HG03571 (cell line): ENCODE data around the gene SPAG5.
"Not testable (repeated sequence)": the region's sequence is repeated elsewhere in the genome, so short reads cannot be mapped to it uniquely, and the experiment has no call there.

Source experiments
- ATAC-seq: cut with Tn5 transposase; IDR thresholded peaks from one replicate; pipeline ENCODE4 v1.9.1; 2021; ENCODE audit not compliant: unreplicated experiment

The SPAG5 gene

DNA sequence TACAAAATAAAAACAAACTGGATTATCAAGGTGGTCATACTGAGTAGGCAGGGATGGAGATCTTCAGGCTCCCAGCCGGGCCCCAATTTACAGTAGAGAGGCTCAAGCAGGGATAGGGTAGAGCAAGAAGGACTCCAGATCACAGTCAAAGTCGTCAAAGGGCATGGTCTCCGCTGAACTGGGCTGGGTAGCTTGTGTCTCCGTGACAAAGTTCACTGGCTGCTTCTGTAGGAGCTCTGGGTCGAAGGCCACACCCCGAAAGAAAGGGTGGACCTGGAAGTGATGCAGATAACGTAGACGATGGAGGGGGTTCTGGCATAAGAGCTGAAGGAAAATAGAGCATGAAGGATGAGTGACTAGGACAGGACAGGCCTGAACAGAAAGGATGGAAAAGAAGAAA lies 11.6 kb upstream of the SPAG5 start:
- ATAC-seq, result no peak

DNA sequence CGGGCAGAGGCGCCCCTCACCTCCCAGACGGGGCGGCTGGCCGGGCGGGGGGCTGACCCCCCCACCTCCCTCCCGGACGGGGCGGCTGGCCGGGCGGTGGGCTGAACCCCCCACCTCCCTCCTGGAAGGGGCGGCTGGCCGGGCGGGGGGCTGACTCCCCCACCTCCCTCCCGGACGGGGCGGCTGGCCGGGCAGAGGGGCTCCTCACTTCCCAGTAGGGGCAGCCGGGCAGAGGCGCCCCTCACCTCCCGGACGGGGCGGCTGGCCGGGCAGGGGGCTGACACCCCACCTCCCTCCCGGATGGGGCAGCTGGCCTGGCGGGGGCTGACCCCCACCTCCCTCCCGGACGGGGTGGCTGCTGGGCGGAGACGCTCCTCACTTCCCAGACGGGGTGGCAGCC lies 5.2 kb upstream of the SPAG5 start:
- not testable (repeated sequence) for ATAC-seq

DNA sequence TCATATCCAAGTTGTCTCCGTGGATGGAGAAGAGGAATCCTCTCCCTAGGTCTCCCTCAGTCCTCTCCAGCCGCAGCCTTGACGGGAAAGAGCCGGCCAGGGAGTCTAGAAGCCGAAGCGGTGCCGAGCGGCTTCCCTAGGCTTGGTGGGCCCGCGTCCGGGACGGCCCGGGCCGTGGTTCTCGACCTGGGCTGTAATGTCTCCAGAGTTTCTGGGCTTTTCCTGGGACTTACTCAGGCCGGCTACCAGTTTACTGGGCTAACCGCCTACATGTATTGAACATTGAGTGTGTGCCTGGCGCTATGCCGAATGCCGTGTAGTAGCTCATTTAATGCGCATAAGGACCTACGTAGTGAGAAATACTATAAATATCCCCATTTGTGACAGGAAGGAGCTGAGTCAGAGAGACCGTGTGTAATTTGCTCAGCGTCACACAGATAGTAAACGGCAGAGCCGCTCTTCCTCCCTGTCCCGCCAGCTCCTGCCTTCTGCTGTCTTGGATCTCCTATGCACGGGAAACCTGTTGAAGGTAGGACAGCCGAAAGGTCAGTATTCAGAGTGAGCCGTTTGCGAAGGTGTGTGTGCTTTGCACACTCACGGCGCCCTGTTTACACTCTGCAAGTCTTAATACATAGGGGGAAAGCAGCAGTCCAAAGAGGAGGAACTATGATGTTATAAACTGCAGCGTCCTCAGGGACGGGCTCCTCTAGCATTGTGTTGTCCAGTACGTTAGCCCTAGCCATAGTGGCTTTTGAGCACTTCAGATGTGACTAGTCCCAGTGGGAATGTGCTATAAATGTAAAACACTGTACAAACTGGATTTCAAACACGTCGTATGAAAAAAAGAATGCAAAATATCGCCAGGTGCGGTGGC lies 723 bp upstream of the SPAG5 start:
- ATAC-seq, result peak; percentile 45

DNA sequence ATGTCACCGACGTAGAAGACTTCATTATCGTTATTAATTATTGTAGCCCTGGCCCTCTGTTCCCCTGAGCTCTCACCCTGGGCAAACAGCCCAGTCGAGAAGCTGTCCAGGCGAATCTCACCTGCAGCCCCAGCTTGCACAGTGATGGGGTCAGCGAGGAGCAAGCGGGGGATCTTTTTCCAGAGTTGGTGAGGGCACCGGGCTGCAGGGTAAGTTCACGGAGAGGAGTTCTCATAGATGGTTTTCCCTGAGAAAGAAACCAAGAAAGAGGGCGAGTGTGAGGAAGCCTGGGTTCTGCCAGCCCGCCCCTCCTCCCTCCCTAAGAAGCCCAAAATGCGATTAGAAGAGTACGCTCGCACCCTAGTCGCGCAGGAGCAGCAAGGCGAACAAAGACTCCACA lies 436 bp downstream of the SPAG5 start:
- ATAC-seq, result no peak

DNA sequence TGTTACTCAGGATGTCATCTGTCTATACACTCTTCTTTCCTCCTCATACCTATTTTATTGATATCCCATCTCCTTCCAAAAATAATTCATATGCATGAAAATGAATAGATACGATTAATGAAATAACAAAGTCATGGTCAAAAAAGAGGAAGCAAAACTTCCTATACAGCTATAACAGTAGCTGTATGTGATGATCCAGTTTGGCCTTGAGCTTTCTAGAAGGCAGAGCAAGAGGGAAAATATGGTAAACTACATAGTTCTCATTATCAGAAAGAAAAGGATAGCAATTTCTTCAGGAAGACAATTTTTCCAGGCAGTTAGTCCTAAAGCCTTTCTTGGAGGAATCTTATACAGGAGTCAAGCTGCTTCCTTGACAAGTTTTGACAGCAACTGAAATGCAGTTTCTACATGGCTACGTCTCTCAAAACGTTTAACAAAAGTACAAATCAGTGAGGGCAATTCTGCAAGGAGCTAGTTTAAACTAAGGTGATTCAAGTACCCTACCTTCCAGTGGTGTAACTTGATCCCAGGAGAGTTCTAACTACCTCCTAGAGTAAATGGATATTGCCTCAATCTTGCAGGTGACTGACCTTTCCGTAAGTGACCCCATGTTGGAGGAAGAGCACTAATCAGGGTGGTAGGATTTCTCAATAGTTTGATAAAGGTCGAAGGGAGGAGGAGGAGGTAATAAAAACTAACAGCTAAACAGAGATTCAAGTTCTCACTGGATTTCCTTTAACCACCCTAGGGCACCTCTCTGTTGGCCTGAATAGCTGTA lies 1.0 kb downstream of the SPAG5 start:
- no peak for ATAC-seq

DNA sequence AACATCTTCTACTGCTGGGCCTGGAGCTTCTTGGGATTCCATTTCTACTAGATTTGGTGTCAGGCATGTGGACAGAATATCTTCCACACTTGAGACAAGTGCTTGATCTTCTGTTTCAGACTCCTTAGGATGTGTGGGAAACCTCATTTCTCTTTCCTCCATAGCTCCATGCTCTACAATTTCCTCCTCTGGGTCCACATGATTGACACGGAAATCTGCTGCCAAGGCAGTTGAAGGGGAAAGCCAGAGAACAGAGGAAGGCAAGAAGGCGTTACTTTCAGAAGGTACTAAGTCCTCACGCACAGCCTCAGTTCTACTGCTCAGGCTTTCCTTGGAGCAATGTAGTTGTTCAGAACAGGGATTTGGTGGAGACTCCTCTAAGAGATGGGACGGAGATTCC lies 6.6 kb downstream of the SPAG5 start:
- ATAC-seq, result no peak

DNA sequence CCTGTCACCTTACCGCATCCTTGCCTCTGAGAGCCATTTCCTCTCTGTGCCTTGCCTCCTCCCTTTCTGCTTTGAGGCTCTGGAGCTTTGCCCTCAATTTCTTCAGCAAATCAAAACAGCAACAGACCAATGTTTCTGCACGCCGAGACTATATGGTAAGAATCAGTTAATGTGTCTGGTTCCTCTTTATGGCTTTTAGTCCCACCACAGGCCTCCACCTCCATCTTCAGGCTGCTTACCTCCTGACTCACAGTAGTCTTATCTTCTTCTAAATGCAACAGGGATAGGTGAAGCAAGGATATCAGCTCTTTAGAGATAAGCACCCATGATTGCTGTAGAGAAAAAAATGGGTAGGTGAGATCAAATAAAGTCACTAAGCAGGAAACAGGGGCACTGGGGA lies 13.0 kb downstream of the SPAG5 start:
- ATAC-seq, result no peak

DNA sequence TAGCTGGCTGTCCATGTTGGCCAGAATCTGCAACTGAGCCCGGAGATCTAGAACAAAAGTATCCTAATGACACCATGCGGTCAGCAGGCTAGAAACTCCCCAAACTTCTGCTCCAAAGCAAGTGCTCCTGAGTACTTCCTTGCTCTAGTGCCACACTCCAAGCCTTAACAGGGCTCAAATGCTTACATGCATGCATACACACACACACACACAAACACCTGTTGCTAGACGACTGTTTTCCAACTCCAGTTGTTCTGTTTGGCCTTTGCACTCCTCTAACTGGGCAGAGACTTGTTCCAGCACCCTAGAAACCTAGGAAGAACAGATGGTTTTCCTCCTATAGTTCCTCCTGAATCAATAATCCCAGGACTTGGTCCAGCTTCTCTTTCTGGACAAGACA lies 14.4 kb downstream of the SPAG5 start:
- no peak for ATAC-seq

DNA sequence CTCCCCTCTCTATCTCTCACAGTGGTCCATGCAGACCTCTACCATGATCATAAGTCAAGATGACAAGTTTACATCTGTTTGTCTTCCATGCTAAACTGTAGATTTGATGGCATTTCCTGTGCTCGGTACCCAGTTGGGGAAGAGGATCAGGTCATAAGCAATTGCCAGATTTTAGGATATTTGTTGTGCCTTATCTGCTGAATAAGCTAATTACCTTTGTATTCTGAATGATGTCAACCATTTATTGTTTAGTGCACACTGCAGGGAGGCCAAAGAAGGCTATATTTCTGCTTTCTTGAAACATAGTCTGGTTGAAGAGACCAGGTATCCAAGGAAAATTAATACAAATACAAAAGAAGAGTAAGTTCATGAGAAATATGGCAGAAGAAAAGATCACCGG lies 16.3 kb downstream of the SPAG5 start:
- no peak for ATAC-seq

DNA sequence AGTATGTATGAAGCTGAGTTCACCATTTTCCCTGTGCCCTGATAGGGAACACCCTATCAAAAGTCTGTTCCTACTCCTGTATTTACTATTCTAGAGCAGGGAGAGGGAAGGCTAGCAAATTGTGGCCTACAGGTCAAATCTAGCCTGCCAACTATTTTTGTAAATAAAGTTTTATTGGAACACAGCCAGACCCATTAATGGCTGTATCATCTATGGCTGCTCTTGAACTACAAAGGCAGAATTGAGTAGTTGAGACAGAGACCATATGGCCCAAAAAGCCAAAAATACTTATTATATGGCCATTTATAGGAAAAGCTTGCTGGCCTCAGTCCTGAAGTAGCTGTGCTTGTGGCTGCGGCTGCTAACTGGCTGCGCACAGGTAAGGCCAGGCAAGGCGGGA lies 17.9 kb downstream of the SPAG5 start:
- no peak for ATAC-seq

DNA sequence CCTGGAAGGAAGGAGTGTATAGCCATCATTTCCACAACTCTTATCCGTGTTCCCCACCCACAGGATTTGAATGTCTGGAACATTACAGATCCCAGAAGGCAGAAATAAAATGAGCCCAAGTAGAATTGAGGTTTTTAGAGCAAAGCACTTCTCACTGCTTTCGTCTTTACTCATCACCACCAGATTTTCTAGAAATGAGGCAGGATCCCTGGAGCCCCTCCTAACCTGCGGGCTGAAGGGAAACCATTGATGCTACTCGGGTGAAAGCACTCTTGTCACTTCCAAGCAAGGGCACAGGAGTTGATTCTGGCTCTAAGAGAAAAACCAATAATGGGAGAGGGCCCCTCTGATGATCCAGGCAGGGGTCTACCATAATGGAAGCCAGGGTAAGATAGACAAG lies 19.3 kb downstream of the SPAG5 start:
- no peak for ATAC-seq

DNA sequence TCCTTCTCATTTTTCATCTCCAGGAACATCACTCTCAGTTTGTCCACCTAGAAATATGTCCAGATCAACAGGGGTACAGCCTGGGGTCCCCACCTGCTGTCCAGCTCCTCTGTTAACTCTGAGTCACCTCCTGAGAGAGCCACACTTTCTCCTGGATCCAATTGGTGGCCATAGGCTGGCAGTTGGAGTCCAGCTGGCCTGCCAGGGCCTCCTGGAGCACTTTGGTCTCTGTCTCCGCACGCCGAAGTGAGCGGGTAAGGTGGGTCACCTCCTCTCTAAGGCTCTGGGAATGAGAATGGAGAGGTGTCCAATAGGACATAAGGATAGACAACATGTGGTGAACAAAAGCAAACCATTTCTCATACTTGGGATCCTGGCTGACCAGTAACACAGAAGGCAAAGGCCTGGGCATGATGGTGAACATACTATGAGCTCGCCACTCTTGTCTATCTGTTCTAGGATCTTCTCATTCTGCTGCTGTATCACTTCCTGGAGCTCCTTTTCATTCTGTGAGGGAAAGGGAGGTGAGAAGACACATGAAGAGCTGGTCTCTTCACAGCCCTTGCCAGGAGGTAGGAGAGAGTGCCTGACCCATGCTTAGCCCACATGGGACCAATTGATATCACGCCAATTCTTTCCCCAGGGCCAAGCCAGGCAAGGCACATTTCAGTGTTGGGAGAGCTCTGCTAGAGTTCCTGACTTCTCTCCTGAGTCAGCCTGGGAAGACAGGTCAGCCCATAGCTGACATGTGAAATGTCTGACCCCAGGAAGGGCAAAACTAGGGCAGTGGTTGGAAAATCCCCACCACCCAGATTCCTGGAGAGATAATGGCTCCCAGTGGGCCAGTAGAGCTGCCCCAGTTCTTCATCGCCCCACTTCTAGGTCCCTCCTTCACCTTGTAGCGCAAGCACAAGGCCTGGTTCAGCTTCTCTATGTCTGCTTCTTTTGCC lies 20.3 kb downstream of the SPAG5 start:
- no peak for ATAC-seq

DNA sequence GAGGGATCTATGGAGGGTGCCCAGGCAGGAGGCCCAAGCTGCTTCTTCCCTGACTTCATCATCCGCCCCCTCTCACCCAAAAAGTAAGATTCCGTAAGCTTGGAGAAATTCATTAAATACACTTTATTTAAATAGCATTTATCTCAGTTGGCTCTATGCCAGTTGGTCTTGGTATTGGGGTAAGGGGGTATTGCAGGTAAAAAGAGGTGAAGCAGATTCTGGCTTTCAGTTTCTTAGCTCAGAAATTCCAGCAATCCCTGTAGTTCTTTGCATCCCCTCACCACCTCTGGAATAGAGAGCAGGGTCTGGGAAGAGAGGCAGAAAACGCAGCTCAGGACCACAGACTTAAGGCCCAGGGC lies 21.4 kb downstream of the SPAG5 start:
- ATAC-seq, result no peak

DNA sequence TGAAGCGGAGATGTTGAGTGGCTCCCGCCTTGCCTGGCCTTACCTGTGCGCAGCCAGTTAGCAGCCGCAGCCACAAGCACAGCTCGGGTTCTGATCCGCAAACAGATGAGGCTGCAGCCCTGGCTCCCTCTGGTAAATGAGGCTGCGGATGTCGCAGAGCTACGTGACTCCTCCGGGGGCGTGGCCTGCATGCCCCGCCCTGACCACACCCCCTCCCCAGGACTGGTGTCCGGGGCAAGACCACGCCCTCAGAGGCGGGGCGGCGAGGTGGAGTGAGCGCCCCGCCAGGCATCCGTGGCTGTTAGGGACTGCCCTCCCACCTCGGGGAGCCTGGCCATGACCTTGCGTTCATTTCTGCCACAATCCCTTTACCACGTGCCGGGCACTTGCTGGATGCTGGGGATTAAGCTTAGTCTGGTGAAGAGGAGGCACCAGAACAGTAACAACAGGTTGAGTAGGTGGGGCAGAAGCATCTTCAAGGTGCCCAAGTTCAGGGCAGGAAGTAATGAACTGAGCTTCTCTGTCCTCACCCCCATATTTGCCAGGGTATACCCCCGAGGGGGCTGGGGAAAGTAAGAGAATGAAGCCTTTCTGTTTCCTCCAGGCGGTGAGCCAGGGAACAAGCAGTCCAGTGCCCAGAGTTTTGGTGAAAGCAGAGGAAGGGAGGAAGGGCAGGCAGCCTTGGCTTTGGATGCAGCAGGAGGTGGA lies 21.9 kb downstream of the SPAG5 start, which contains the start of gene ALDOC:
TSS of gene ALDOC (minus strand) at position 138 of the 708 bp plus-strand sequence. CDS start 1,363 bp downstream, outside the sequence.
- peak; percentile 79 for ATAC-seq

DNA sequence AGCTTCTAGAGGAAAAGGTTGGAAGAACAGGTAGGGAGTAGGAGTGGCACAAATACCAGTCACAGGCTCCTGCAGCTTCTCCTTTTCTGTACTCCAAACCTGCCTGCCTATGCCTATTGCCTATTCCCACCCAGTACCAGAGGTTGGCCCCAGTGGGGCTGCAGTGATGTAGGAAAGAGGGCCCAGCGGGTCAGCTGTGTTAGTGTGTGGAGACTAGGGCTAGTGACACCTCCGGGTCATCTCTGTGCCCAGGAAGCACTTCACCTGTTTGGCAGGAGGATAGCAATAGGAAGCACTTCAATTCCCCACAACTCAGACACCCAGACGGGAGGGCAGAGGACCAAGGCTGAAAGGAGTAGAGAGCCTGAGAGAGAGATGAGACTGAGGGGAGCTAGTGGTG lies 22.8 kb downstream of the SPAG5 start:
- ATAC-seq, result not testable (repeated sequence)

DNA sequence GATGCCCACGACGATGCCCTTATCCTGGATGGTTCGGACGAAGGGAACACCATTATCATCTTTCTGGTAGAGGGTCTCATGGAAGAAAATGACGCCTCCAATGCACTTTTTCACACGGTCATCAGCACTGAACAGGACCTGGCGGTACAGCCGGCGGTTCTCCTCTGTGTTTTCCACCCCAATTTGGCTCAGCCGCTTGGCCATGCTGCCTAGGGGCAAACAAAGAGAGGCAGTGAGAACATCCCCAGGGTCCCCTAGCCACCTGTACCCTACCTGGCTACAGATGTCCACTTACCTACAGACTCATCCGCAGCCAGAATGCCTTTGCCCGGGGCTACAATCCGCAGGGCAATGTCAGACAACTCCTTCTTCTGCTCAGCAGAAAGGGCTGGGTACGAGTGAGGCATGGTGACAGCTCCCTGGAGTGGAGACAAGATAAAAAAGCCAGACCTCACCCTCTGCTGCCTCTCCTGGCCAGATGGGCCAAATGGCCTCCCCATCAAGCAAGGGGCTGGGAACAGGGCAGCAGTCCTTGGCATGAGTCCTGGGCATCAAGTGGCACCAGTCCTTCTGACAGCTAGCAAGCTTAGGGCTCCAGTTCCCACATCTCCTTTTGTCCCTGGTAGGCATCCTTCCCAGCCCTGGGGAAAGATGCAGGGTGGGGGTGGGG lies 23.6 kb downstream of the SPAG5 start:
- ATAC-seq, result no peak

DNA sequence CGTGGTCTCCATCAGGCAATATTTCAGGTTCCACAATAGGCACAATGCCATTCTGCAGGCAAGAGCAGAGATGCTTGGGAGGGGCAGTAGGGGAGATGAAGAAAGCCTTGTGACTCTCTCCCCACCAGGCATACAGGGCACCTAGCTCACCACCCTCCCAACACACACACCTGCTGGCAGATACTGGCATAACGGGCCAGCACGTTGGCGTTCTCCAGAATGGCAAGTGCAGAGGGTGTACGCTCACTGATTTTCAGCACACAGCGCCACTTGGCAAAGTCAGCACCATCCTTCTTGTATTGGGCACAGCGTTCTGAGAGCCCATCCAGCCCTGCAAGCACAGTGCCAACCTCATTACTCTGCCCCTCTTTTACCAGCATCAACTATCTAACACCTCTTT lies 24.3 kb downstream of the SPAG5 start:
- no peak for ATAC-seq

DNA sequence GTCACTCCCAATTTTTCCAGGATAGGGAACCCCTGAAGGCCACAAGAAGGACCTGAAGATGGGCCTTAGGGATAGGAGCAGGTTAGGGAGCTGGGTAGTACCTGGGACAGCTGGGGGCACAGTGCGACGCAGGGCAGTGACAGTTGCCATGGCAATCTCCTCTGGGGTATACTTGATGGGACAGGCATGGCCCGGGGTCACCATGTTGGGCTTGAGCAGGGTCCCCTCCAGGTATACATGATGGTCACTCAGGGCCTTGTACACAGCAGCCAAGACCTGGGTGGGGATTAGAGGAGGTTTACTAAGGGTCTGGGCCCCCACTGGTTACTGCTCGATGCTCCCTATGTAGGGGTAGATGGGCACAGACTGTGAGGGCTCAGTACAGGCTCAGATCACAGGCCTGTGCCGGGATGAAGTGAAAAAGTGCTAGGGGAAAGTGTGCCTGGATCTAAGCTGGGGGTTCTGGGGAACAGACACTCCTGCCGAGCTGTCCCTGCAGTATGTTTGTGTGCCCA lies 24.8 kb downstream of the SPAG5 start:
- ATAC-seq, result no peak

DNA sequence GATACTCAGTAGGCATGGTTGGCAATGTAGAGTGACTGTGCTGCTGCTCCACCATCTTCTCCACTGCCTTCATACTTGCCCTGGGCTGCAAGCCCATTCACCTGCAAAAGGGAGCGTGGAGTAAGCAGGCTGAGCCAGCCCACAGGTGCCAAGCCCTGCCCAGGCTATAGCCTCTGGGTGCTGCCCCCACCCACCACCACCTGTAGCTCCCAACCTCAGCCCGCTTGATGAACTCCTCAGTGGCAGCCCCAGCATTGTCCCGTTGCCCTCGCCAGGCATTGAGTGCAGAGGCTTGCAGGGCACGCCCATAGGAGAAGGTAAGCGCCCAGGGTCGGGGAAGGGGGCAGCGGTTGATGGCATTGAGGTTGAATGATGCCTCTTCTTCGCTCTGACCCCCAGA lies 25.3 kb downstream of the SPAG5 start:
- no peak for ATAC-seq

DNA sequence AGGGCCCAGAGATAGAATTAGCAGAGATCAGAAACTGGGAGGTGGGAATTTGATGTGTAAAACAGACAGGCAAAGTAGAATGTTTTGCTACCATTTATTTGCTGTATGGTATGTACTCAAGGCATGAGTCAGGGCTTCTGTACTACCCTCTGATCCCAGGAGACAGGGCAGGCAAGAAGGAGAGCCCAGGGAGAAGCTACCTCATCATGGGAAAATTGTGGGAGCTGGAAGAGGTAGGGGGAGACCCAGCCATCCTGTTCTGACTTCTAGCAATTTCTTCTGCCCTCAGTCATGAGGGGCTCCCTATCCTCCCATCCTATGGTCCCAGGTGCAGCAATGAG lies 25.8 kb downstream of the SPAG5 start:
- no peak for ATAC-seq
